ENCODE measurements around the gene SLC2A5. TPM values are rescaled to one million over a fixed set of nuclear protein-coding genes. Genes with fewer than 3 reads are reported as not detected.

SLC2A5 gene
- total and polyA plus RNA-seq, 9 of the 15 experiments (the other 6 are each of a cell fraction or from before 2014, with no cell fraction given) = 0.08 TPM; not detected in 8

- TF ChIP-seq SFPQ (IDR thresholded peaks at IDR 0.05; ENCODE audit: low read depth, low read length) = no peak
- TF ChIP-seq ZFP91 (CRISPR knock-in tag; IDR thresholded peaks at IDR 0.05) = no peak
- TF ChIP-seq, protein P1, sequence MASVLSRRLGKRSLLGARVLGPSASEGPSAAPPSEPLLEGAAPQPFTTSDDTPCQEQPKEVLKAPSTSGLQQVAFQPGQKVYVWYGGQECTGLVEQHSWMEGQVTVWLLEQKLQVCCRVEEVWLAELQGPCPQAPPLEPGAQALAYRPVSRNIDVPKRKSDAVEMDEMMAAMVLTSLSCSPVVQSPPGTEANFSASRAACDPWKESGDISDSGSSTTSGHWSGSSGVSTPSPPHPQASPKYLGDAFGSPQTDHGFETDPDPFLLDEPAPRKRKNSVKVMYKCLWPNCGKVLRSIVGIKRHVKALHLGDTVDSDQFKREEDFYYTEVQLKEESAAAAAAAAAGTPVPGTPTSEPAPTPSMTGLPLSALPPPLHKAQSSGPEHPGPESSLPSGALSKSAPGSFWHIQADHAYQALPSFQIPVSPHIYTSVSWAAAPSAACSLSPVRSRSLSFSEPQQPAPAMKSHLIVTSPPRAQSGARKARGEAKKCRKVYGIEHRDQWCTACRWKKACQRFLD (CRISPR knock-in tag; IDR thresholded peaks at IDR 0.05) = no peak
- TF ChIP-seq ZNF764 (CRISPR knock-in tag; IDR thresholded peaks at IDR 0.05; ENCODE audit: low read depth) = no peak
- TF ChIP-seq ZNF354B (CRISPR knock-in tag; IDR thresholded peaks at IDR 0.05) = no peak
- TF ChIP-seq NFE2L1 (tag; IDR thresholded peaks at IDR 0.05; ENCODE audit: borderline replicate concordance, low read depth) = no peak
- TF ChIP-seq, protein P2, sequence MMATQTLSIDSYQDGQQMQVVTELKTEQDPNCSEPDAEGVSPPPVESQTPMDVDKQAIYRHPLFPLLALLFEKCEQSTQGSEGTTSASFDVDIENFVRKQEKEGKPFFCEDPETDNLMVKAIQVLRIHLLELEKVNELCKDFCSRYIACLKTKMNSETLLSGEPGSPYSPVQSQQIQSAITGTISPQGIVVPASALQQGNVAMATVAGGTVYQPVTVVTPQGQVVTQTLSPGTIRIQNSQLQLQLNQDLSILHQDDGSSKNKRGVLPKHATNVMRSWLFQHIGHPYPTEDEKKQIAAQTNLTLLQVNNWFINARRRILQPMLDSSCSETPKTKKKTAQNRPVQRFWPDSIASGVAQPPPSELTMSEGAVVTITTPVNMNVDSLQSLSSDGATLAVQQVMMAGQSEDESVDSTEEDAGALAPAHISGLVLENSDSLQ (IDR thresholded peaks at IDR 0.05) = peak; percentile 13; the same call in 1 of the 2 replicates
- TF ChIP-seq, protein P3, sequence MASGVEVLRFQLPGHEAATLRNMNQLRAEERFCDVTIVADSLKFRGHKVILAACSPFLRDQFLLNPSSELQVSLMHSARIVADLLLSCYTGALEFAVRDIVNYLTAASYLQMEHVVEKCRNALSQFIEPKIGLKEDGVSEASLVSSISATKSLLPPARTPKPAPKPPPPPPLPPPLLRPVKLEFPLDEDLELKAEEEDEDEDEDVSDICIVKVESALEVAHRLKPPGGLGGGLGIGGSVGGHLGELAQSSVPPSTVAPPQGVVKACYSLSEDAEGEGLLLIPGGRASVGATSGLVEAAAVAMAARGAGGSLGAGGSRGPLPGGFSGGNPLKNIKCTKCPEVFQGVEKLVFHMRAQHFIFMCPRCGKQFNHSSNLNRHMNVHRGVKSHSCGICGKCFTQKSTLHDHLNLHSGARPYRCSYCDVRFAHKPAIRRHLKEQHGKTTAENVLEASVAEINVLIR (CRISPR knock-in tag; IDR thresholded peaks at IDR 0.05) = no peak
- TF ChIP-seq, protein P4, sequence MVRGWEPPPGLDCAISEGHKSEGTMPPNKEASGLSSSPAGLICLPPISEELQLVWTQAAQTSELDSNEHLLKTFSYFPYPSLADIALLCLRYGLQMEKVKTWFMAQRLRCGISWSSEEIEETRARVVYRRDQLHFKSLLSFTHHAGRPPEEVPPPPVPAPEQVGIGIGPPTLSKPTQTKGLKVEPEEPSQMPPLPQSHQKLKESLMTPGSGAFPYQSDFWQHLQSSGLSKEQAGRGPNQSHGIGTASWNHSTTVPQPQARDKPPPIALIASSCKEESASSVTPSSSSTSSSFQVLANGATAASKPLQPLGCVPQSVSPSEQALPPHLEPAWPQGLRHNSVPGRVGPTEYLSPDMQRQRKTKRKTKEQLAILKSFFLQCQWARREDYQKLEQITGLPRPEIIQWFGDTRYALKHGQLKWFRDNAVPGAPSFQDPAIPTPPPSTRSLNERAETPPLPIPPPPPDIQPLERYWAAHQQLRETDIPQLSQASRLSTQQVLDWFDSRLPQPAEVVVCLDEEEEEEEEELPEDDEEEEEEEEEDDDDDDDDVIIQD (CRISPR knock-in tag; IDR thresholded peaks at IDR 0.05) = no peak
- TF ChIP-seq CREB3L1 (IDR thresholded peaks at IDR 0.05; ENCODE audit: borderline replicate concordance, low read depth) = no peak
- TF ChIP-seq FOXK1 (CRISPR knock-in tag; IDR thresholded peaks at IDR 0.05; ENCODE audit: borderline replicate concordance) = no peak
- TF ChIP-seq CBX8 (IDR thresholded peaks at IDR 0.05; ENCODE audit: borderline replicate concordance, extremely low read depth, low read depth, low read length, poor library complexity, severe bottlenecking) = no peak
- no peak for TF ChIP-seq IRF2 (CRISPR knock-in tag; IDR thresholded peaks at IDR 0.05)
- TF ChIP-seq ZFPM2 (CRISPR knock-in tag; IDR thresholded peaks at IDR 0.05) = no peak
Observed at GRCh38 chr1:9097947-9098705, 28.7 kb upstream of the SLC2A5 start (continued).
